Gastroesophageal sphincter (tissue), 4 donors: ENCODE results near the gene ANXA11. TPM values are rescaled to one million over a fixed set of nuclear protein-coding genes. Genes with fewer than 3 reads are reported as not detected.
A peak's percentile ranks its signal among the peaks of the same experiment; 100 is the strongest.

Source experiments
- ATAC-seq: fragments of 150-250 bp; one replicate; pipeline ENCODE4 v1.9.1; 2016; ENCODE audit warnings: mild to moderate bottlenecking, moderate library complexity
- H3K27ac ChIP-seq, 4 donors: fragments of 200-600 bp; sonication (generic) in 3 of 4; 1 replicate in 3 of 4; 2 replicates in 1 of 4; pipeline ENCODE4 v1.5.1; 2016 to 2019
- H3K27me3 ChIP-seq: fragments of 200-600 bp; sonication (generic); one replicate; pipeline ENCODE4 v1.5.1; 2019
- H3K36me3 ChIP-seq, 2 donors: fragments of 200-600 bp; sonication (generic); one replicate each; pipeline ENCODE4 v1.5.1; 2019; ENCODE audit warnings: control low read depth in 1 of 2
- H3K4me1 ChIP-seq, 3 donors: fragments of 200-600 bp; sonication (generic); 1 replicate in 2 of 3; 2 replicates in 1 of 3; pipeline ENCODE4 v1.5.1; 2016 to 2019; ENCODE audit warnings: control low read depth in 2 of 3
- H3K4me3 ChIP-seq, 2 donors: fragments of 200-600 bp; sonication (generic); one replicate each; pipeline ENCODE4 v1.5.1; 2019; ENCODE audit warnings: mild to moderate bottlenecking in 1 of 2, moderate library complexity in 1 of 2
- H3K9me3 ChIP-seq, 3 donors: fragments of 200-600 bp; sonication (generic); one replicate each; pipeline ENCODE4 v1.5.1; 2017 to 2019; ENCODE audit warnings: control low read depth in 2 of 3
- EP300 ChIP-seq: sonication (generic); formaldehyde crosslinking; IDR thresholded peaks from one replicate; pipeline ENCODE4 v1.6.1; 2017; ENCODE audit warnings: antibody characterized with exemption, mild to moderate bottlenecking
- POLR2A ChIP-seq, 2 donors: fragments of 450-650 bp; IDR thresholded peaks; one replicate each; pipeline ENCODE4 v1.6.1; 2017; ENCODE audit warnings: antibody characterized with exemption in 2 of 2, mild to moderate bottlenecking in 2 of 2, moderate library complexity in 1 of 2
- POLR2AphosphoS5 ChIP-seq: sonication (generic); formaldehyde crosslinking; IDR thresholded peaks from one replicate; pipeline ENCODE4 v1.6.1; 2017; ENCODE audit warnings: antibody characterized with exemption
- WGBS, 2 donors: methylation state at CpG; one replicate each; pipeline ENCODE4 v1.1.5; 2018; ENCODE audit warnings: low coverage in 1 of 2; 5-methylcytosine and 5-hydroxymethylcytosine counted together
- total RNA-seq, 4 donors: library from RNA; depleted of rRNA; stranded (reverse); fragments of >200 nt; gene quantifications; one replicate each; pipeline ENCODE4 v1.1.0, GENCODE V29; 2016
- TF ChIP-seq, protein P1 (sequence below), 4 experiments: fragments of 200-600 bp in 2 of 4; fragments of 450-650 bp in 2 of 4; sonication (generic) in 1 of 4; IDR thresholded peaks; one replicate each; pipeline ENCODE4 v1.5.1; 2017 to 2019; ENCODE audit warnings: antibody characterized with exemption in 4 of 4, mild to moderate bottlenecking in 2 of 4, moderate library complexity in 2 of 4

The ANXA11 gene
- total RNA-seq, 4 donors from 2014 or later: 117 to 225 (median 162) TPM

DNA sequence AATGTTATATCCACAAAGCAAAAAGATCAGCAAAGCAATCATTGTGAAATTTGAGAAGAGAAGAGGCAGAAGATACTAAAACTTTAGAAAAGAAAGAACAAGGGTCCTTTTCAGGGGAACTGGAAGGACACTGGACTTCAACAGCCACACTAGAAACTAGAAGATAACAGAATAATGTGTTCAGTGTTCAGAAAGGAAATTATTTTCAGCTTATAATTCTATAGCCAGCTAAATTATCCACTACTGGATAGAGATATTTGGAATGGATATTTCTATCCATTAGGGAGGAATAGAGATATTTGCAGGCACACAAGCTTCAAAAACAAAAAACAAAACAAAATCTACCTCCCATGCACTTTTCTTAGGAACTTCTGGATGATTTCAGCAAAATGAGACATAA is 12.8 kb downstream of the ANXA11 start:
- TF ChIP-seq POLR2AphosphoS5: no peak
- TF ChIP-seq, protein P1, sequence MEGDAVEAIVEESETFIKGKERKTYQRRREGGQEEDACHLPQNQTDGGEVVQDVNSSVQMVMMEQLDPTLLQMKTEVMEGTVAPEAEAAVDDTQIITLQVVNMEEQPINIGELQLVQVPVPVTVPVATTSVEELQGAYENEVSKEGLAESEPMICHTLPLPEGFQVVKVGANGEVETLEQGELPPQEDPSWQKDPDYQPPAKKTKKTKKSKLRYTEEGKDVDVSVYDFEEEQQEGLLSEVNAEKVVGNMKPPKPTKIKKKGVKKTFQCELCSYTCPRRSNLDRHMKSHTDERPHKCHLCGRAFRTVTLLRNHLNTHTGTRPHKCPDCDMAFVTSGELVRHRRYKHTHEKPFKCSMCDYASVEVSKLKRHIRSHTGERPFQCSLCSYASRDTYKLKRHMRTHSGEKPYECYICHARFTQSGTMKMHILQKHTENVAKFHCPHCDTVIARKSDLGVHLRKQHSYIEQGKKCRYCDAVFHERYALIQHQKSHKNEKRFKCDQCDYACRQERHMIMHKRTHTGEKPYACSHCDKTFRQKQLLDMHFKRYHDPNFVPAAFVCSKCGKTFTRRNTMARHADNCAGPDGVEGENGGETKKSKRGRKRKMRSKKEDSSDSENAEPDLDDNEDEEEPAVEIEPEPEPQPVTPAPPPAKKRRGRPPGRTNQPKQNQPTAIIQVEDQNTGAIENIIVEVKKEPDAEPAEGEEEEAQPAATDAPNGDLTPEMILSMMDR (IDR thresholded peaks at IDR 0.05): no peak
- Histone ChIP-seq H3K36me3 (peaks cover 0 to 13% of the 10 kb centered on the region in 2 donors), H3K27me3 (no peaks in the 10 kb centered on the region), H3K4me3 (no peak overlapping the region), H3K9me3 (no peaks in the 10 kb centered on the region), H3K27ac (no peak overlapping the region), H3K4me1 (peaks cover 10 to 91% (median 24%) of the 10 kb centered on the region in 3 donors)
- ATAC-seq: no peak

DNA sequence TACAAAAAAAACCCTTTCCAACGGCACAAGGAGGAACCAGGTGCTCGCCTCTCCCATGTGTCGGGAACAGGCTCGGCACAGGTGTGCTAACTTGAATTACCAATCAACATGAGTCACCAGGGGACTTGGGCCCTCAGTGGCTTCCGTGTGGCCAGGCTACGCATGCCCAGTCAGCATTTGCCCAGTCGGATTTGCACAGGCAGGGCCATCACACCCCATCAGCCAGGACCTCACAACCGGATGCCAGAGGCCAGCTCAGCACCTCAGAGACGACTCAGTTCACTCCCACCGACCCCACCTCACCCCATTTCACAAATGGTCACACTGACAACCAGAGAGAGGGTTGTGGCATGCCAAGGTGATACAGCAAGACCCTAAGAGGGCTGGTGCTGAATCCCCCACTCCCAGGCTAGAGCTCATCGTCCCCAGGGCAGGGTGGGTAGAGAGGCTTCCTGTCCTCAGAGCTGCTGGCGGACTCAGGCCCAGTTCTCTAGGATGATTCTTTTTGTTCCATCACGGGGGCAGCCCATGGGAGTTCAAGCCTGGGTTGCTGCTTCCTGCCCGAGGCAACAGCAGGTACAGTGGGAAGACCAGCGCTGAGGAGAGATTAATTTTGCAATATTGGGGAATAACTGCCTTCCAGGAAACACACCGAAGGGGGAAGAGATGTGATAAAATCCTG is 13.6 kb downstream of the ANXA11 start:
- H3K27ac ChIP-seq: peak overlapping the region in 1 of 4 donors; percentile 20
- H3K4me1 ChIP-seq: peaks cover 5 to 91% (median 24%) of the 10 kb centered on the region in 3 donors
- H3K4me3 ChIP-seq: no peak overlapping the region
- H3K27me3 ChIP-seq: no peaks in the 10 kb centered on the region
- WGBS, 2 donors: 72 to 75% methylated on average over 8 to 9 of the region's 16 CpGs
- H3K36me3 ChIP-seq: peaks cover 0 to 13% of the 10 kb centered on the region in 2 donors
- no peaks in the 10 kb centered on the region for H3K9me3 ChIP-seq
- no peak for TF ChIP-seq POLR2A (IDR thresholded peaks at IDR 0.05)
- no peak for TF ChIP-seq EP300
- TF ChIP-seq POLR2AphosphoS5: no peak
- TF ChIP-seq, protein P1 (IDR thresholded peaks at IDR 0.05): no peak
- no peak for ATAC-seq

DNA sequence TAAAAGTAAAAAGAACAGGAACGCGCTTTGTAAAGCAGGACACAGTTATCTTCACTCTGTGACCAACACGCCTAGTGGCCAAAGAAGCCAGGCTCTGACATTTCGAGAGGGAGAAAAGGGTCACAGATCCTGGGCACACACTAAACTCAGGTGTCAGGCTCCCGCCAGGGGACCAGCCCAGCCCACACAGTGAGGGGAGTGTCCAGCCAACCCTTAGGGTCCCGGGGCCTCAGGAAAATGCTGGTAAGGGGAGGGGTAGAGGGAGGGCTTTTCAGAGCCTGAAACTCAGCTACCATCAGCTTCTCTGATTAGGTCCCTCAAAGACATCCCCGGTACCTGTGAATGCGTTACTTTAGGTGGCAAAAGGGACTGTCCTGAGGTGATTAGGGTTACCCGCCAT is 16.6 kb downstream of the ANXA11 start:
- 80 to 97% methylated on average over 1 to 6 of the region's 9 CpGs for WGBS, 2 donors

DNA sequence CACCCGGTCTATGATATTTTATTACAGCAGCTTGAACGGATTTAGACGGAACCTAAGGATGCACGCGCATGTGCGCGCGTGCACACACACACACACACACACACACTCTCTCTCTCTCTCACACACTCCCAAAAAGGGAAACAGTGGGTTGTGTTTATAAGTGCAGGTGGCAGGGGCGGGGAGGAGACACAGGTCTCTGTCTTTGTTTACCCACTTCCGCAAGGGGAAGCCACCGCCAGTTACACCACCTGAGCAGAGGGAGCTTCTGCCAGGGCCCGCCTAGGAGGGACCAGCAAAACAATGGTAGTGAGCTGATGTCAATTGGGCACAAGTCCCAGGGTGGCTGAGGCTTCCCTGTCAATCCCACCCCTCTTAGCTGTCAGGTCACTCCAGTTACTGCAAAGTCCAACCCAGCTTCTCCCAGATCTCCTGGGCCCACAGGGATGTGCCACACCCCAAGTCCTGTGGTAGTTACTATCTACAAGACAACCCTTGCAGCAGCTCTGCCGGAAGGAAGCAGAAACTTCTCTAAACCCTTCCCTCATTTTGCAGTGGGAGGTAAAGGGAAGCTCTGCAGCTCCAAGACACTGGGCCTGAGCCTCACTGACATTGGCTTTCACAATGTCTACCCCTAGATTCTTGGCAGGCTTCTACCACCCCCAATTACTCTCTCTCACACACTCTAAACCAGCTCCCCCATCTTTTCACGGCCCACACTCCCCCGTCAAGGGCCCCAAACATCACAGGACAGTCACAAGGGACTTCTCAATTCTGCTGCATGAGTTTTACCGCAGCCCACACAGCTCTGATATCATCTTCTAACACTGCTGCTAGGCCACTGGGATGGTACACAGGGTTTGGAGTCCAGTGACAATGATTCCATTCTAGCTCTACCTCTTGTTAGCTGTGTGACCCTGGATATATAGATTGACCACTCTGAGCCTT is 17.6 kb downstream of the ANXA11 start:
- WGBS, 2 donors: 37 to 76% methylated on average over 3 to 10 of the region's 16 CpGs
- H3K9me3 ChIP-seq: no peaks in the 10 kb centered on the region
- peak; percentile 19 for ATAC-seq
- no peaks in the 10 kb centered on the region for H3K27me3 ChIP-seq
- H3K27ac ChIP-seq: peak overlapping the region in 3 of 4 donors; percentile 49 to 70 (median 61)
- TF ChIP-seq, protein P1 (IDR thresholded peaks at IDR 0.05): no peak
- no peak for TF ChIP-seq POLR2AphosphoS5
- no peaks in the 10 kb centered on the region for H3K36me3 ChIP-seq
- H3K4me1 ChIP-seq: peaks cover 0 to 95% (median 39%) of the 10 kb centered on the region in 3 donors
- H3K4me3 ChIP-seq: no peak overlapping the region

More for the DNA sequence above, 16.6 kb downstream of the ANXA11 start:
- no peak for ATAC-seq
- H3K9me3 ChIP-seq: no peaks in the 10 kb centered on the region
- H3K4me3 ChIP-seq: no peak overlapping the region
- H3K27ac ChIP-seq: peak overlapping the region in 2 of 4 donors; percentile 14 to 15
- peaks cover 0 to 91% (median 32%) of the 10 kb centered on the region in 3 donors for H3K4me1 ChIP-seq
- H3K36me3 ChIP-seq: no peaks in the 10 kb centered on the region
- TF ChIP-seq, protein P1 (IDR thresholded peaks at IDR 0.05): no peak
- TF ChIP-seq POLR2AphosphoS5 (no peak), EP300 (no peak), POLR2A (IDR thresholded peaks at IDR 0.05) (no peak)
- H3K27me3 ChIP-seq: no peaks in the 10 kb centered on the region
